ENCODE measurements around the gene CCN2. TPM values are rescaled to one million over a fixed set of nuclear protein-coding genes. Genes with fewer than 3 reads are reported as not detected.

CCN2 gene
- total RNA-seq, 4 donors from 2014 or later: 41.0 to 136 (median 78.6) TPM

DNA sequence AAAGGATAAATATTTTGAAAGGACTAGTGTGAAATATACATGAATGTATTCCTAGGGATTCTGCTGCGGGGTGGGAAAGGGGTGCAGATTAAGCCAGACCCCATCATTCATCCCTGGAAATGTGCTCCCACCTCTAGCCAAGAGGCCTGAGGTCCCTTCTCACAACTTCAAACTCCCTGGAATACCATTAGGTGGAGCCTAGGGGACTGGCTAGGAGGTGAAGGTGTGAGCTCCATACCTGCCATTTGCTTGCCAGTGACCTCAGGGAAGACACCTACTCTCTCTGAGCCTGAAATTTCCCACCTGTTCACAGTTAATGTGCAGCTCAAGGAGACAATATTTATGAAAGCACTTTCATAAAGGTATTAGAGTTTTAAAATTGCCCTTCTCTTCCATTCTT is 4.7 kb upstream of the CCN2 start:
- Histone ChIP-seq H3K27me3 (no peaks in the 10 kb centered on the region), H3K27ac (no peak overlapping the region), H3K4me3 (no peak overlapping the region), H3K9me3 (no peaks in the 10 kb centered on the region), H3K4me1 (peaks cover 17% of the 10 kb centered on the region), H3K36me3 (no peaks in the 10 kb centered on the region)
- 100% methylated on average over 1 of the region's 1 CpG for WGBS
- DNase-seq (ENCODE audit: low spot score in 2 of 2): no peak
- no peak for TF ChIP-seq POLR2A (IDR thresholded peaks at IDR 0.05)
- no peak for TF ChIP-seq EP300 (IDR thresholded peaks at IDR 0.05)
- TF ChIP-seq, protein P1, sequence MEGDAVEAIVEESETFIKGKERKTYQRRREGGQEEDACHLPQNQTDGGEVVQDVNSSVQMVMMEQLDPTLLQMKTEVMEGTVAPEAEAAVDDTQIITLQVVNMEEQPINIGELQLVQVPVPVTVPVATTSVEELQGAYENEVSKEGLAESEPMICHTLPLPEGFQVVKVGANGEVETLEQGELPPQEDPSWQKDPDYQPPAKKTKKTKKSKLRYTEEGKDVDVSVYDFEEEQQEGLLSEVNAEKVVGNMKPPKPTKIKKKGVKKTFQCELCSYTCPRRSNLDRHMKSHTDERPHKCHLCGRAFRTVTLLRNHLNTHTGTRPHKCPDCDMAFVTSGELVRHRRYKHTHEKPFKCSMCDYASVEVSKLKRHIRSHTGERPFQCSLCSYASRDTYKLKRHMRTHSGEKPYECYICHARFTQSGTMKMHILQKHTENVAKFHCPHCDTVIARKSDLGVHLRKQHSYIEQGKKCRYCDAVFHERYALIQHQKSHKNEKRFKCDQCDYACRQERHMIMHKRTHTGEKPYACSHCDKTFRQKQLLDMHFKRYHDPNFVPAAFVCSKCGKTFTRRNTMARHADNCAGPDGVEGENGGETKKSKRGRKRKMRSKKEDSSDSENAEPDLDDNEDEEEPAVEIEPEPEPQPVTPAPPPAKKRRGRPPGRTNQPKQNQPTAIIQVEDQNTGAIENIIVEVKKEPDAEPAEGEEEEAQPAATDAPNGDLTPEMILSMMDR (IDR thresholded peaks at IDR 0.05): no peak
- no peak for TF ChIP-seq POLR2AphosphoS5 (IDR thresholded peaks at IDR 0.05)

DNA sequence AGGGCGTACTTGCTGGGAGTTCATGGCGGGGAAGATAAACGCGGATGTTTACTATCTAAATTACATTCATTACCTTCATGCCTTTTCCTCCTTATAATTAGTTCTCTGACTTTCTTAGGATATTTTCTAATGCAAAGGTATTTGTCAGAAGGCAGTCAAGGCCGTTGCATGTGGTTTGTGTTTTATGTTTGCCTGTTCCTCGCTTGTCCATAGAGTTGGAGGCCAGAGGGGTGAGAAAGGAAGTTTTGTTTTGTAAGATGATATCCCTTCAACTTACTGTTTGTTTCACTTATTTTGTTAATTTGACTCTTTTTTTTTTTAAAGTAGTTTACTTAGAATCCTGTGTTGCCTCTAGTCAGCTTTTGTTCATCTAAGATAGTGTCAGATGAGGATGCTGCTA is 4.0 kb upstream of the CCN2 start:
- H3K4me1 ChIP-seq: peaks cover 19% of the 10 kb centered on the region
- no peak overlapping the region for H3K27ac ChIP-seq
- H3K4me3 ChIP-seq: no peak overlapping the region
- no peaks in the 10 kb centered on the region for H3K9me3 ChIP-seq
- H3K27me3 ChIP-seq: no peaks in the 10 kb centered on the region
- 56% methylated on average over 6 of the region's 6 CpGs for WGBS
- H3K36me3 ChIP-seq: no peaks in the 10 kb centered on the region
- no peak for DNase-seq (ENCODE audit: low spot score in 2 of 2)
- TF ChIP-seq EP300 (IDR thresholded peaks at IDR 0.05): no peak
- TF ChIP-seq POLR2AphosphoS5 (IDR thresholded peaks at IDR 0.05): no peak
- TF ChIP-seq, protein P1 (IDR thresholded peaks at IDR 0.05): no peak
- TF ChIP-seq POLR2A (IDR thresholded peaks at IDR 0.05): no peak

DNA sequence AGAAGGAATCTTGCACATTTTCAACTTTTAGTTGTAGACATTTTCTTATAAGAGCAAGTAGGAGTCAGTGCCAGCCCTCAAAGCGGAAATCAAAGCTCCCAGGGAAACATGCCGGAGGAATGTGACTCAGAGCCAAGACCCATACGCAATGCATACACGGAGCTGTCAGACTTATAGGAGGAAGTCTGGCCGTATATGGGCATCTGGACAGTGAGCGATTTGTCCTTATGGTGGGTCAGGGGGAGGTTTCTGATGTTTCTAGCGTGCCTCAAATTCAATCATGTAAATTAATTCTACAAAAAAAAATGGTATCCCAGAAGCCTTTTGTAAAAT is 3.6 kb upstream of the CCN2 start:
- H3K4me1 ChIP-seq: peaks cover 24% of the 10 kb centered on the region
- 46% methylated on average over 7 of the region's 7 CpGs for WGBS
- H3K27ac ChIP-seq: no peak overlapping the region
- H3K36me3 ChIP-seq: no peaks in the 10 kb centered on the region
- no peak overlapping the region for H3K4me3 ChIP-seq
- DNase-seq (ENCODE audit: low spot score in 2 of 2): no peak
- no peaks in the 10 kb centered on the region for H3K9me3 ChIP-seq
- TF ChIP-seq POLR2AphosphoS5 (IDR thresholded peaks at IDR 0.05) (no peak), EP300 (IDR thresholded peaks at IDR 0.05) (no peak), POLR2A (IDR thresholded peaks at IDR 0.05) (no peak)
- TF ChIP-seq, protein P1 (IDR thresholded peaks at IDR 0.05): no peak
- H3K27me3 ChIP-seq: no peaks in the 10 kb centered on the region

DNA sequence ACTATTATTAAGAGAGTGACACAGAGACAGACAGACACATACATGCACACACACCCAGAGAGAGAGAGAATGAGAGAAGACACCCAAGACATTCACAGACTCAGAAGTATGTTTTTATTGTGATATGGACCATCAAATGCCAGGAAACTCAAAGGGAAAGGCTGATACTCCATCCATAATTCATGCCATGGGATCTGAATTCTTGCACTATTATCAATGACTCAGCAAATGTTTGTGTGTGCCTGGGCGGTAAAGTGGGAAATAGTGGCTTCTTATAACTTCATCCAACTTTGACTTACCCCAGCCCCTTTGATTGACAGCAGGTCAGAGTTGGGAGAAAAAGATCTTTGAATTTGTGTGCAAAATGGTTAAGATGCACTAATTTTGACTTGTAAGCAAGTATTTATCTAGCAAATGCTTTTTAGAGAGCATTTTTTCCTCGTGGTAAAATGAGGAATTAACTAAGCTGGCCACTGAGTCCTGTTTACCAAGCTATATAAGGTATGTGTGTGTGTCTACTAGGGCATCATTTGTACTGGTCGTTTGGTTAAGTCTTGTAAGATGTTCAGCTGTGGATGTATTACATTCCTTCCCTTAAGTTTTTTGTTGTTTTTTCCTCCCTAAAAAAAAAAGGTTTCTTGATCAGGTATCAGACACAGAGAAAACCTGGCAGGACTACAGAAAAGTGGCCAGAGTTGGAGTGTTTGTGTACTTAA is 3.0 kb upstream of the CCN2 start:
- H3K4me3 ChIP-seq: no peak overlapping the region
- H3K9me3 ChIP-seq: no peaks in the 10 kb centered on the region
- TF ChIP-seq, protein P1 (IDR thresholded peaks at IDR 0.05): no peak
- no peak for TF ChIP-seq POLR2AphosphoS5 (IDR thresholded peaks at IDR 0.05)
- no peak for TF ChIP-seq EP300 (IDR thresholded peaks at IDR 0.05)
- no peak for TF ChIP-seq POLR2A (IDR thresholded peaks at IDR 0.05)
- no peaks in the 10 kb centered on the region for H3K27me3 ChIP-seq
- no peak for DNase-seq (ENCODE audit: low spot score in 2 of 2)
- no peaks in the 10 kb centered on the region for H3K36me3 ChIP-seq
- no peak overlapping the region for H3K27ac ChIP-seq
- H3K4me1 ChIP-seq: peaks cover 24% of the 10 kb centered on the region
- 16% methylated on average over 3 of the region's 3 CpGs for WGBS

DNA sequence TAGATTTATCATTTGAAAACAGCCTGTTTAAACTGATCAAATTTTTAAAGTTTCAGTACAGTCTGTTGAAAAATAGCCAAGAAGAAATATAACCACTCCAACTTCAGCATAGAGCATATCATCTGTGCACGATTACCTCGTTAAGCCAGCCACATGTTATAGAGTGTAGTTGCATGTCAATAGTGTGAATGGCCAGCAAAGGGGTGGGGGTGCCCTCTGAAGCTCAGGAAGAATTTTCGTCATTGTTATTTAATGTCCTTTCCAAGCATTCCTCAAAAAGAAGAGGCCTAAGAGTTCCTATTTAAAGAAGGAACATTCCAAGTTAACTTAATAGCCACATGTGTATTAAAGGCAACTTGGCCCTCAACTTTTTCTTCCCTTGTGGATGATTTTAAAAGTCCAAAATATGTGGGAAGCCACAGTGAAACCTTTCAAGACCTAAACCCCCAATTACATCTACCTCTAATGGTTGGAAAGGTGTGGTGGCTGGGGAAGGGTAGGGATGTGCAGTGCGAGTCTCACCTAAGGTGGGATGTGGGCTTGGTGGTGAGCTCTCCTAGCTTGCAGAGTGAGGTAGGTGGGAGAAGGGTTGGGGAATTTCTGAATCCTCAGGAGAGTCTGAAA is 1.8 kb upstream of the CCN2 start:
- Histone ChIP-seq H3K9me3 (no peaks in the 10 kb centered on the region), H3K36me3 (no peaks in the 10 kb centered on the region), H3K4me3 (no peak overlapping the region), H3K27ac (no peak overlapping the region), H3K27me3 (no peaks in the 10 kb centered on the region), H3K4me1 (peaks cover 35% of the 10 kb centered on the region)
- TF ChIP-seq POLR2A (IDR thresholded peaks at IDR 0.05) (no peak), POLR2AphosphoS5 (IDR thresholded peaks at IDR 0.05) (no peak), EP300 (IDR thresholded peaks at IDR 0.05) (no peak)
- TF ChIP-seq, protein P1 (IDR thresholded peaks at IDR 0.05): no peak
- 84% methylated on average over 4 of the region's 4 CpGs for WGBS
- DNase-seq (ENCODE audit: low spot score in 2 of 2): no peak

Measured in suprapubic skin (tissue), 4 donors.